Measurements from ENCODE around the gene SPAG9. TPM values are rescaled to one million over a fixed set of nuclear protein-coding genes. Genes with fewer than 3 reads are reported as not detected.

The SPAG9 gene
- total RNA-seq, 4 donors from 2014 or later = 117 to 240 (median 154) TPM

DNA sequence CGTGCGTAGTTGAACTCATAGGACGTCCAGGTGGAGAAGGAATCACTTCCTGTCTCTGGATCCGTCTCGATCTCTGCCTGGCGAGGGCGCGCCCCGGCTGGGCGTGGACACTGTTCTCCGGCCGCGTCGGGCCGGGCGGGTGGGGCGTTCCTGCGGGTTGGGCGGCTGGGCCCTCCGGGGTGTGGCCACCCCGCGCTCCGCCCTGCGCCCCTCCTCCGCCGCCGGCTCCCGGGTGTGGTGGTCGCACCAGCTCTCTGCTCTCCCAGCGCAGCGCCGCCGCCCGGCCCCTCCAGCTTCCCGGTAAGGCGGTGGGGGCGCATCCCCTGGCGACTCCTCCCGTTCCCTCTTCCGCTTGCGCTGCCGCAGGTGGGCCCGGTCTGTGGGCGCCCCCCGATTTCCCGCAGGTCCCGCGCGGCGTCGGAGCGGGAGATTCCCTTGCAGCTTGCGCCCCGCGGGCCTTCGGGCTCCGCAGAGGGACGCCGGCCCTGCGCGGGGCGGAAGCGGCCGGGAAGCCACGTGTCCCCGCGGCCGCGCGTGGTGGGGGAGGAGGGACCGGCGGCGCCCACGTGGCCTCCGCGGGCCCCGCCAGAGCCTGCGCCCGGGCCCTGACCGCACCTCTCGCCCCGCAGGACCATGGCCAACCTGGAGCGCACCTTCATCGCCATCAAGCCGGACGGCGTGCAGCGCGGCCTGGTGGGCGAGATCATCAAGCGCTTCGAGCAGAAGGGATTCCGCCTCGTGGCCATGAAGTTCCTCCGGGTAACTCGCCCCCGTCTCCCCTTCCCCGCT is 45.7 kb upstream of the SPAG9 start, which contains the start of gene NME2:
Gene NME2, plus strand, starts transcription at position 214 of the 789 bp plus-strand sequence. Its CDS starts 420 bp downstream, at position 634.
- H3K27me3 ChIP-seq = no peaks in the 10 kb centered on the region
- peak within 1 kb of the TSS; percentile 75 to 93 (median 87) for H3K4me3 ChIP-seq (replicated peaks in 1 of 3)
- peaks cover 11 to 27% of the 10 kb centered on the region in 2 donors for H3K36me3 ChIP-seq
- DNase-seq = peak; percentile 90 to 91
- no peaks in the 10 kb centered on the region for H3K9me3 ChIP-seq
- no peak for TF ChIP-seq CTCF (IDR thresholded peaks at IDR 0.05)
- TF ChIP-seq POLR2A (IDR thresholded peaks at IDR 0.05) = peak in 1 of 2 donors; percentile 80
- H3K4me1 ChIP-seq = peaks cover 14 to 15% of the 10 kb centered on the region in 2 donors
- H3K27ac ChIP-seq = peak within 1 kb of the TSS; percentile 82 to 94 (median 90)
- intact Hi-C loops (cut with DNase I) = loop anchor here (5.0 kb wide), 1 partner anchor 96 kb away; the partner anchor contains the start of genes MBTD1 and UTP18
- 0% methylated on average over 3 to 19 of the region's 98 CpGs for WGBS, 2 donors

GRCh38 chr17:51165680-51166197 is 45.1 kb upstream of the SPAG9 start:
- intact Hi-C loops (cut with DNase I) = loop anchor here (5.0 kb wide), 1 partner anchor 97 kb away; the partner anchor contains the start of genes MBTD1 and UTP18
- 9 to 11% methylated on average over 16 to 21 of the region's 21 CpGs for WGBS, 2 donors
- peak overlapping the region in 2 of 3 donors; percentile 87 to 93 for H3K4me3 ChIP-seq (replicated peaks in 1 of 3)
- no peak for TF ChIP-seq POLR2A (IDR thresholded peaks at IDR 0.05)
- TF ChIP-seq CTCF (IDR thresholded peaks at IDR 0.05) = no peak
- peak in 1 of 2 donors; percentile 31 for DNase-seq
- H3K27me3 ChIP-seq = no peaks in the 10 kb centered on the region
- H3K9me3 ChIP-seq = no peaks in the 10 kb centered on the region
- H3K27ac ChIP-seq = peak overlapping the region; percentile 82 to 94 (median 90)
- peaks cover 4 to 26% of the 10 kb centered on the region in 2 donors for H3K36me3 ChIP-seq
- H3K4me1 ChIP-seq = peaks cover 14 to 15% of the 10 kb centered on the region in 2 donors

DNA sequence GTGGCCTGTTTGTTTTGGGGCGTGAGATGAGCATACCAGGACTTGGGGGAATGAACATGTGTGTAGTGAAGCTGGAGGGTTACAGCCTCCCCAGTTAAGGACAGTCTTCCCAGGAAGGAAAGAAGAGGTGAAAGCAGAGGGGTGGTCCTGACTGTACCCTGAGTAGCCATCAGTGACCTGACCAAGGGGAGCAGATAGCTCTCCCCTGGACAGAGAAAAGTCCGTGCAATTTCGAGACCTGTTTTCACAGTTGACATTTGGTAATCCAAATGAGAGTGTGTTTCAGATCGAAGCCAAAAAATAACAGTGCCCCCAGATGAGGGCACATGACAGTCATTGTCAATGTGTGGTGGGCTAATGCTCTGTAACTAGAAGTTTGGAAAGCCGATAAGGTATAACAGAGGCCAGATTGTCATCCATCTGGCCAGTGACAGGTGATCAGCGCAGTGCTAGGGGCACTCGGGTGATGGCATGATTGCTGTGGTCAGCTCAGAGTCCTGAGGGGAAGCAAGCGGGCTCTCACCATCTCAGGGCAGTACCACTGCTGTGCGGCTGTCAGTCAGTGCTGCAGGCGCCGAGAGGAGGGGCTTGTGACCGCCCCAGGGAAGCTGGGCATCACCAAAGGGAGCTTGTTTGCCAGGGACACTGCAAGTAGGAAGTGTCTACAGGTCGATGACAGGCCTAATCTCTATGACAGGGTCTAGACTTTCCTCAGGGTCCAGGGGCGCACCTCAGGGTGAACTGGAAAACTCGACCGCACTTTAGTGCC is 44.4 kb upstream of the SPAG9 start:
- intact Hi-C loops (cut with DNase I) = loop anchor here (5.0 kb wide), 1 partner anchor 97 kb away; the partner anchor contains the start of genes MBTD1 and UTP18
- Histone ChIP-seq H3K27ac (peak overlapping the region in 2 of 3 donors; percentile 90 to 94), H3K4me3 (replicated peaks in 1 of 3) (no peak overlapping the region), H3K9me3 (no peaks in the 10 kb centered on the region), H3K27me3 (no peaks in the 10 kb centered on the region), H3K36me3 (peaks cover 0 to 21% of the 10 kb centered on the region in 2 donors), H3K4me1 (peaks cover 14 to 15% of the 10 kb centered on the region in 2 donors)
- DNase-seq = peak in 1 of 2 donors; percentile 5
- WGBS, 2 donors = 64 to 70% methylated on average over 12 to 13 of the region's 16 CpGs
- TF ChIP-seq POLR2A (IDR thresholded peaks at IDR 0.05) (no peak), CTCF (IDR thresholded peaks at IDR 0.05) (no peak)

DNA sequence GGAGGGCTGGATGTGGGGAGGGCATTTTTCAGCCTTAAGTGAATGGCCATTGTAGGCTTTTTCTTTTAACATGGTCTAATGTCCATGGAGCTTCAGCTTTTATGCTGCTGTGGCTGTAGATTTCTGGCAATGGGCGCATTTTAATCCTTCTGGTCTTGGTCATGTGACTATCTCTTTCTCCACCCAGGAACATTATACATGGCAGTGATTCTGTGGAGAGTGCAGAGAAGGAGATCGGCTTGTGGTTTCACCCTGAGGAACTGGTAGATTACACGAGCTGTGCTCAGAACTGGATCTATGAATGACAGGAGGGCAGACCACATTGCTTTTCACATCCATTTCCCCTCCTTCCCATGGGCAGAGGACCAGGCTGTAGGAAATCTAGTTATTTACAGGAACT is 40.9 kb upstream of the SPAG9 start:
- WGBS, 2 donors = 80 to 93% methylated on average over 3 of the region's 3 CpGs
- Histone ChIP-seq H3K36me3 (peaks cover 0 to 9% of the 10 kb centered on the region in 2 donors), H3K27me3 (no peaks in the 10 kb centered on the region), H3K27ac (no peak overlapping the region), H3K9me3 (no peaks in the 10 kb centered on the region), H3K4me1 (peaks cover 7% of the 10 kb centered on the region in 2 donors), H3K4me3 (replicated peaks in 1 of 3) (no peak overlapping the region)
- no peak for DNase-seq
- TF ChIP-seq CTCF (IDR thresholded peaks at IDR 0.05) (no peak), POLR2A (IDR thresholded peaks at IDR 0.05) (no peak)
- intact Hi-C loops (cut with DNase I) = no loop called here
